Measurements from ENCODE around the gene RHCG. TPM values are rescaled to one million over a fixed set of nuclear protein-coding genes. Genes with fewer than 3 reads are reported as not detected.

The RHCG gene
- total RNA-seq, 1 experiment from 2014 or later, result not detected

- BruUV-seq (replicated peaks), result no TSS peak
Observed at GRCh38 chr15:89423981-89424380, 72.4 kb downstream of the RHCG start.

More at GRCh38 chr15:89423981-89424380, 72.4 kb downstream of the RHCG start:
- no peak for TF ChIP-seq EZH2phosphoT487 (IDR thresholded peaks at IDR 0.05; ENCODE audit: borderline replicate concordance, low read length)
- TF ChIP-seq CTCF (conservative IDR thresholded peaks at IDR 0.05; ENCODE audit: low read depth, low read length), result no peak
- TF ChIP-seq EZH2 (IDR thresholded peaks at IDR 0.05; ENCODE audit: low read length, unreplicated experiment), result no peak
- POLR2A ChIA-PET (ENCODE audit: unreplicated experiment), result no interaction called here
- Histone ChIP-seq H3K9me3 (ENCODE audit: low read length) (no peaks in the 10 kb centered on the region), H3K36me3 (ENCODE audit: low read depth, low read length) (no peaks in the 10 kb centered on the region), H2AFZ (ENCODE audit: low read length) (no peak overlapping the region), H3K4me2 (ENCODE audit: low read length) (no peak overlapping the region), H3F3A (ENCODE audit: low read length, unreplicated experiment) (no peaks in the 10 kb centered on the region), H3K4me3 (ENCODE audit: low read length) (no peak overlapping the region), H3K9ac (ENCODE audit: low read length) (no peak overlapping the region), H3K79me2 (ENCODE audit: low read length) (no peaks in the 10 kb centered on the region), H3K27ac (ENCODE audit: low read length) (no peak overlapping the region), H3K27me3 (ENCODE audit: low read length) (no peaks in the 10 kb centered on the region), H3K9me2 (replicated peaks; ENCODE audit: low read length) (no peaks in the 10 kb centered on the region), H4K20me1 (ENCODE audit: low read length) (no peaks in the 10 kb centered on the region), H3K4me1 (ENCODE audit: insufficient read depth, low read length) (no peaks in the 10 kb centered on the region)
- DNase-seq (no peak), ATAC-seq (no peak)
- CTCF ChIA-PET, result no interaction called here
- intact Hi-C loops (cut with micrococcal nuclease), result no loop called here

Other genes starting within 250 kb of the RHCG start
- gene POLG, start 161.8 kb downstream of the RHCG start, total RNA-seq (2014; rRNA removed), result 72.4 and 83.5 TPM in 2 replicates
- gene TICRR, start 78.9 kb upstream of the RHCG start, total RNA-seq (2014; rRNA removed), result 14.3 and 18.4 TPM in 2 replicates
- 18.8 and 27.2 TPM in 2 replicates for gene KIF7, start 158.9 kb upstream of the RHCG start, total RNA-seq (2014; rRNA removed)
- gene PLIN1, start 182.8 kb upstream of the RHCG start, total RNA-seq (2014; rRNA removed), result 1.0 and 1.3 TPM in 2 replicates
- 7.8 and 9.7 TPM in 2 replicates for gene PEX11A, start 194.2 kb upstream of the RHCG start, total RNA-seq (2014; rRNA removed)
- 0.22 TPM in 1 of 2 replicates, not detected in the other for gene WDR93, start 194.2 kb upstream of the RHCG start, total RNA-seq (2014; rRNA removed)